ENCODE data around the gene INO80B. TPM values are rescaled to one million over a fixed set of nuclear protein-coding genes. Genes with fewer than 3 reads are reported as not detected.

The INO80B gene
- total RNA-seq, 1 donor from 2014 or later = 52.8 TPM

DNA sequence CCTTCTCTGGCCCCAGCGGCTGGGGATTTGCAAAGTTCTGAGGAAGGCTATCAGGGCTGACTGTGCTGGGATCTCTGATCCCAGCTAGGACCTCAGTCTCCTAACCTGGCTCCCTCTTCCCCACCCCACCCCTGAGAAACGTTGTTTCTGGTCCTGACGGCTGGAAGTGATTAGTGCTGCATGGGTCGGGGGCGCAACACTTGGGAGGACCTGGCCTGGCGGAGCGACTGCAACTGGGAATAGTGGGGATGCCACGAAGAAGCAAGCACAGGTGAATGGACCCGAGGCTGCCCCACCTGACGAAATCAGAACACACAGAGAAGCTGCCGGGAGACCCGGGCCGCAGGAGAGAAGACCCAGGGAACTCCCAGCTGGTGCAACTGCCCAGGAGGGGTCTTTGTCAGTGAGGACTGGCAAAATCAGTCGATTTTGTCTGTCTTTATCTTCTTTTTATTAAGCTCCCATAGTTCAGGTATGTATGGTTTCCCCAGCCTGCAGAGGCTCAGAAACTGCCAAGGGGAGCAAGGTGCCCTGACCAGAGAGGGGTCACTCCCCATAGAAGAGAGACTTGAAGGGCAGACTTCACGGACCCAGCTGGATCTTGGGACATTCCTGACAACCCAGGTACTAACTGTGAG is 45.2 kb downstream of the INO80B start:
- intact Hi-C loops (cut with micrococcal nuclease) = loop anchor here (1.0 to 5.0 kb wide), 2 partner anchors 16 to 1208 kb away; partner anchors contain the start of gene EGR4

GRCh38 chr2:74500578-74500946 is 45.7 kb downstream of the INO80B start:
- intact Hi-C loops (cut with micrococcal nuclease) = loop anchor here (5.0 kb wide), 1 partner anchor 1208 kb away; the partner anchor contains the start of gene EGR4

GRCh38 chr2:74501335-74502071 is 46.6 kb downstream of the INO80B start:
- intact Hi-C loops (cut with micrococcal nuclease) = loop anchor here (5.0 kb wide), 1 partner anchor 1209 kb away; the partner anchor contains the start of gene EGR4

DNA sequence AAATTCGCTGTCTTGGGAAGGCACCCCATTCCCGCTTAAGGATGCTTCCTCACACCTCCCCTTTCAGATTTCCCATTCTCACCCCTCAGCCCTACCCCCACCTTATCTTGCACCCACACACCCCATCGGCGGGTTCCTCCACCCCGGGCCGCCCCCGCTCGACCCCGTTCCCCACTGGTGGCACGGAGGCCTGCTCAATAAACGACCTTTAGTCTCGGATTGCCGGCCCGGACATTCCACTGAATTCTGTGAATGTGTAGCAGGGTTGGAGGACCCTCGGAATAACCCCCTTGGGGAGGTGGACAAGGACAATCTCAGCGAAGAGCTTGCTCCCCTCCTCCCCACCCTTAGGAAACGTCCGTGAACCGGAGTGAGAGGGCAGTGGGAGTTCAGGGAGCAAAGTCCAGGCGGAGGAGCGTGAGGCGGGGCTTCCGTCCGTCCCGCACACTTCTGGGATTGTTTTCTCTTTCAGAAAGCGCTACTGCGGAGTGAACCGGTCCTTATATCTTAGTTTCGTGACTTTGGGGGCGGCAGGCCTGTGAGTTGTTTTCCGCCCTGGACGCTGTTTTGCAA is 47.3 kb downstream of the INO80B start:
- intact Hi-C loops (cut with micrococcal nuclease) = loop anchor here (5.0 kb wide), 1 partner anchor 1210 kb away; the partner anchor contains the start of gene EGR4

DNA sequence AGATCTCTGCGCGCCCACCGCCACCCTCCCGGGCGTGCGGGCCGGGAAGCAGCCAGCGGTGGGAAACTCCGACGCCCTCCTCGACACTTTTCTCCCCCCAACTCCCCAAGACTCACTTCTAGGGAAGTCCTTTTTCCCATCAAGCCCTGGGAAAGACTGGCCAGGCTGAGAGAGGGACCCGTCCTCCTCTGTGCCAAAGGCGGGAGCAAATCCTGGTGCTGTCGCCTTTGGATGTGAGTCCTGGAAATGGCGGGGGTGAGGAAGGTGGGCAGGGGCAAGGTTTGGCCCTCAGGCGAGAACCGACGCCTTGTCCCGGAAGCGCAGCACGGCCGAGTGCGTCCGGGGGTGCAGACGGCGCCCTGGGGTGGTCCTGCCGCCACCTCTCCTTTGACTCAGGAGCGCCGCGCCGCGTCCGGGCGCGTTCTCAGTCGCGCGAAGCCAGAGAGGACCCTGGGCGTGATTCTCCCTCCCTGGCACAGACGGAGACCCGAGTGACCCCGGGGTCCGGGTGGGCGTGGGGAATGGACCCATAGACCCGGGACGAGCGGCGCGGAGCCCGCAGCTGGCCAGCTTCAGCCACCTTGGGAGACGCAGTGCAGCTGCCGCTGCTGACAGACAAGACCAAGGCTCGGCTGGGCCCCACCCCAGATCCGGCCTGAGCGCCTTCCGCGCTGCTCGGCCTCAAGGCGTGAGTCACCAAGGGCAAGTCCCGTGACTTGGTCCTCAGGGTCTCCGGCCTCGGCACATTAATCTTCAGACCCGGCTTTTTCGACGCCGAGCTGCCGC is 48.0 kb downstream of the INO80B start:
- intact Hi-C loops (cut with micrococcal nuclease) = loop anchor here (1.0 to 5.0 kb wide), 2 partner anchors 20 to 1211 kb away; partner anchors contain the start of genes EGR4 and TTC31

DNA sequence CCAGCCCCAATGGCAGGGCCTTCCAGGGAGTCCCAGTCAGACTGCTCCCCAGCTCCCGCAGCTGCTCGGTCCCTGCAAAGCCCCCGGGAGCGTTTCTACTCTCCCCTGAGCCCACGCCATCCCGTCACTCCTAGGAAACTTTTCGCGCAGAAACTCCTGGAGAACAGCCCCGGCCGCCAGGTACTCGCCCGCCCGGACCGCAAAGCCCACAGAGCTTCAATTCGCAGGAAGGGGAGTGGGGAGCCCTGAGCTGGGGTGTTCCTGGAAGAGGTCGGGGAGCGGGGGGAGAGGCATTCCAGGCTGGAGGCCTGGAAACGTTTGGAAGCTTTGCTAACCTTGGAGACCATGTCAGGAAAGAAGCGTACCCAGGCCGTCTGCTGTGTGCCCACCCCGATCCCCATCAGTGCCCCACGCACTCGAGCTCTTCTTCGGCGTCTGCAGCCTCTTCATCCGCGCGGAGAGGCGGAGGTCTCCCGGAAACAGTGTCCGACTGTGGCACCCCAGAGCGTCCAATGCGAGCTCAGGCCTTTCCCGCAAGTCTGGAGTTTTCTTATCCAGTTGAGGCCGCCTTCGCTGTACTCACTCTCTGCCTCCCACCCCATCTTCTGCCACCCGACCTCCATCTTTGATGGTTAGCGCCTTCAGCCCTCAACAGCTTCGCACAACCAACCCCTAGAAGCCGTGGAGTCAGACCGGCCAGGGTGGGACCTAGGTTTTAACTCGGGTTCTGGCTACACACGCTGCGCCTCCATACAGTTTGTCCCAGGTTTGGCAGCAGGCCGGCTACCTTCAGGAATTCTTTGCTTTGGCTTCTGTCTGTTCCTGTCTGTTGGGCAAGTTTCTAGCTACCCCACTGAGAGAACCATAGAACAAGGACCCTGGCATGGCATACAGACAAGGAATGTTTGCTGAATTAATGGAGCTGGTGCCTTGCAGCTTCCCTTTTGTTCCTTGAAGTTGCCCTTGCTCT is 48.9 kb downstream of the INO80B start:
- intact Hi-C loops (cut with micrococcal nuclease) = loop anchor here (1.0 to 5.0 kb wide), 2 partner anchors 20 to 1211 kb away; partner anchors contain the start of genes EGR4 and TTC31

DNA sequence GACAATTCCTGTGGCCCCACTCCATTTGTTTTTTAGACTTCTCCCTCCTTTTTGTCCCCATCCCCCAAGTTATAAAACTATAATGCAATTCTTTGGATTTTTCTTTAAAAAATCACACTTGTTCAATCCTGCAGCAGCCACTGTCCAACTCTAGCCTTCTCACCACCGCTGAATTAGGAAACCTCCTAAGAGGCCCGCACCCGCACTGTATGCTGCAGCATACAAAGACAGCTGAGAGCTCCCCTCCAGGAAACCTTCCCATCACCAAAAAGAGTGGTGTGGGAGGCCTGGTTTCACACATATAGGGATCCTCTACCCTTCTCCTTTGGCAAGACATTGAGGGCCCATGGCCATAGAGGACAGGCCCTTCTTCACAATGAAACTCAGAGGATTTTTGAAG is 49.7 kb downstream of the INO80B start:
- intact Hi-C loops (cut with micrococcal nuclease) = loop anchor here (5.0 kb wide), 1 partner anchor 1212 kb away; the partner anchor contains the start of gene EGR4

- intact Hi-C loops (cut with micrococcal nuclease) = loop anchor here (2.0 kb wide), 4 partner anchors 51 to 239 kb away; partner anchors contain the start of genes C2orf81, INO80B, SEMA4F and WDR54
Measured at GRCh38 chr2:74505448-74506246, 50.8 kb downstream of the INO80B start.

- intact Hi-C loops (cut with micrococcal nuclease) = loop anchor here (1.0 to 2.0 kb wide), 14 partner anchors 9 to 770 kb away; partner anchors contain the start of genes AUP1, C2orf81, DGUOK and DOK1
Measured at GRCh38 chr2:74507145-74507925, 52.4 kb downstream of the INO80B start, which contains the start of gene PCGF1. TSS of gene PCGF1 (minus strand) at chr2:74507695. CDS start at chr2:74507668, 27 bp downstream.

Other genes starting within 250 kb of the INO80B start
- gene SLC4A5, start 111.7 kb upstream of the INO80B start, total RNA-seq = 2.6 and 3.7 TPM in 2 replicates
- gene DCTN1, start 74.8 kb upstream of the INO80B start, total RNA-seq = 110 and 111 TPM in 2 replicates
- gene C2orf81, start 33.5 kb upstream of the INO80B start, total RNA-seq = 3.5 and 3.9 TPM in 2 replicates
- gene WDR54, start 33.4 kb upstream of the INO80B start, total RNA-seq = 57.2 and 60.2 TPM in 2 replicates
- 3.7 and 4.0 TPM in 2 replicates for gene RTKN, start 13.2 kb upstream of the INO80B start, total RNA-seq
- 49.4 and 56.6 TPM in 2 replicates for gene WBP1, start 3.4 kb downstream of the INO80B start, total RNA-seq
- 77.3 and 82.5 TPM in 2 replicates for gene MOGS, start 10.3 kb downstream of the INO80B start, total RNA-seq
- gene MRPL53, start 17.6 kb downstream of the INO80B start, total RNA-seq = 111 and 121 TPM in 2 replicates
- gene CCDC142, start 27.9 kb downstream of the INO80B start, total RNA-seq = 38.1 and 43.9 TPM in 2 replicates
- gene TTC31, start 28.0 kb downstream of the INO80B start, total RNA-seq = 47.9 and 48.3 TPM in 2 replicates
- gene LBX2, start 44.5 kb downstream of the INO80B start, total RNA-seq = 0.42 and 0.98 TPM in 2 replicates
- 36.4 and 44.7 TPM in 2 replicates for gene PCGF1, start 52.6 kb downstream of the INO80B start, total RNA-seq
- 1.2 and 1.6 TPM in 2 replicates for gene TLX2, start 59.4 kb downstream of the INO80B start, total RNA-seq
- gene DQX1, start 71.1 kb downstream of the INO80B start, total RNA-seq = 0.47 and 0.56 TPM in 2 replicates
- 155 and 156 TPM in 2 replicates for gene AUP1, start 74.6 kb downstream of the INO80B start, total RNA-seq
- 60.0 and 61.5 TPM in 2 replicates for gene HTRA2, start 74.8 kb downstream of the INO80B start, total RNA-seq
- 0.78 and 0.98 TPM in 2 replicates for gene LOXL3, start 98.9 kb downstream of the INO80B start, total RNA-seq
- 47.5 and 51.8 TPM in 2 replicates for gene DOK1, start 99.6 kb downstream of the INO80B start, total RNA-seq
- not detected in 2 replicates for gene M1AP, start 193.2 kb downstream of the INO80B start, total RNA-seq
- gene SEMA4F, start 199.2 kb downstream of the INO80B start, total RNA-seq = 3.1 and 5.5 TPM in 2 replicates

Measured in T-helper 1 cell treated with Interleukin-12 subunit alpha and Interleukin-12 subunit beta and Interleukin-4 antibody, amounts not matched to agents 30 ng/mL and 1 ng/mL, for 36 hours (primary cell).